ENCODE results near the gene EXTL2. TPM values are rescaled to one million over a fixed set of nuclear protein-coding genes. Genes with fewer than 3 reads are reported as not detected.
"Not testable (repeated sequence)": the region's sequence is repeated elsewhere in the genome, so short reads cannot be mapped to it uniquely, and the experiment has no call there.

Gene EXTL2
- total and polyA plus RNA-seq, 9 donors, result 13.1 to 28.4 (median 16.0) TPM

GRCh38 chr1:100851726-100852125, 42.9 kb downstream of the EXTL2 start:
- intact Hi-C loops (cut with DNase I), result no loop called here
- H3K9me3 ChIP-seq, result no peaks in the 10 kb centered on the region
- H3K4me3 ChIP-seq, result no peak overlapping the region
- H3K27ac ChIP-seq, result no peak overlapping the region
- no peak for TF ChIP-seq CTCF (IDR thresholded peaks at IDR 0.05)
- no peak for TF ChIP-seq POLR2A (IDR thresholded peaks at IDR 0.05)
- TF ChIP-seq EP300 (IDR thresholded peaks at IDR 0.05), result no peak
- 78 to 79% (median 79%) methylated on average over 5 of the region's 5 CpGs for WGBS, 3 donors
- no peaks in the 10 kb centered on the region for H3K4me1 ChIP-seq (ENCODE audit: insufficient read depth)
- no peak for DNase-seq
- H3K27me3 ChIP-seq, result no peaks in the 10 kb centered on the region
- no peaks in the 10 kb centered on the region for H3K36me3 ChIP-seq

- intact Hi-C loops (cut with DNase I), result no loop called here
- Histone ChIP-seq H3K4me1 (ENCODE audit: insufficient read depth) (no peaks in the 10 kb centered on the region), H3K27ac (no peak overlapping the region), H3K36me3 (no peaks in the 10 kb centered on the region), H3K9me3 (no peaks in the 10 kb centered on the region), H3K4me3 (no peak overlapping the region), H3K27me3 (no peaks in the 10 kb centered on the region)
- TF ChIP-seq EP300 (IDR thresholded peaks at IDR 0.05), result no peak
- TF ChIP-seq CTCF (IDR thresholded peaks at IDR 0.05), result no peak
- no peak for TF ChIP-seq POLR2A (IDR thresholded peaks at IDR 0.05)
- no peak for DNase-seq
- WGBS, 3 donors, result 2 to 11% (median 2%) methylated on average over 2 of the region's 2 CpGs
These were observed 47.1 kb downstream of the EXTL2 start for GRCh38 chr1:100847361-100848082.

GRCh38 chr1:100843160-100843559, 51.5 kb downstream of the EXTL2 start:
- intact Hi-C loops (cut with DNase I); H3K4me3 ChIP-seq; H3K4me1 ChIP-seq (ENCODE audit: insufficient read depth); H3K36me3 ChIP-seq; H3K27me3 ChIP-seq; H3K27ac ChIP-seq; DNase-seq; H3K9me3 ChIP-seq: not testable (repeated sequence)
- 97 to 98% (median 98%) methylated on average over 2 of the region's 2 CpGs for WGBS, 3 donors

GRCh38 chr1:100835866-100836842, 58.5 kb downstream of the EXTL2 start:
- Histone ChIP-seq H3K4me1 (ENCODE audit: insufficient read depth) (no peaks in the 10 kb centered on the region), H3K4me3 (no peak overlapping the region), H3K27ac (no peak overlapping the region), H3K36me3 (no peaks in the 10 kb centered on the region), H3K9me3 (no peaks in the 10 kb centered on the region), H3K27me3 (no peaks in the 10 kb centered on the region)
- intact Hi-C loops (cut with DNase I), result no loop called here
- TF ChIP-seq CTCF (IDR thresholded peaks at IDR 0.05) (no peak), POLR2A (IDR thresholded peaks at IDR 0.05) (no peak), EP300 (IDR thresholded peaks at IDR 0.05) (no peak)
- WGBS, 3 donors, result 90 to 91% (median 90%) methylated on average over 9 of the region's 9 CpGs
- DNase-seq, result no peak
